ENCODE results near the gene TRIM41.
"Not testable (repeated sequence)": the region's sequence is repeated elsewhere in the genome, so short reads cannot be mapped to it uniquely, and the experiment has no call there.

Gene TRIM41

GRCh38 chr5:181248277-181248676, 25.2 kb downstream of the TRIM41 start:
- no peak for DNase-seq (ENCODE audit: low read depth in 2 of 2)

GRCh38 chr5:181255276-181255675, 32.2 kb downstream of the TRIM41 start:
- DNase-seq (ENCODE audit: low read depth in 2 of 2) = no peak

- DNase-seq (ENCODE audit: low read depth in 2 of 2) = no peak
Measured at GRCh38 chr5:181255836-181256578, 32.9 kb downstream of the TRIM41 start.

- DNase-seq (ENCODE audit: low read depth in 2 of 2) = no peak
Measured at GRCh38 chr5:181258576-181258975, 35.5 kb downstream of the TRIM41 start.

GRCh38 chr5:181259283-181259682, 36.2 kb downstream of the TRIM41 start:
- no peak for DNase-seq (ENCODE audit: low read depth in 2 of 2)

GRCh38 chr5:181259974-181260719, 37.1 kb downstream of the TRIM41 start:
- DNase-seq (ENCODE audit: low read depth in 2 of 2) = no peak

GRCh38 chr5:181260720-181261319, 37.7 kb downstream of the TRIM41 start, which contains the start of gene TRIM52:
TSS of gene TRIM52 (minus strand) at chr5:181261143. CDS start at chr5:181260813, 330 bp downstream.
- peak; percentile 74 to 83 for DNase-seq (ENCODE audit: low read depth in 2 of 2)

- peak; percentile 51 to 52 for DNase-seq (ENCODE audit: low read depth in 2 of 2)
Measured at GRCh38 chr5:181261320-181262049, 38.4 kb downstream of the TRIM41 start.

GRCh38 chr5:181263633-181264032, 40.6 kb downstream of the TRIM41 start:
- DNase-seq (ENCODE audit: low read depth in 2 of 2) = no peak

- no peak for DNase-seq (ENCODE audit: low read depth in 2 of 2)
Measured at GRCh38 chr5:181265092-181265671, 42.1 kb downstream of the TRIM41 start.

- DNase-seq (ENCODE audit: low read depth in 2 of 2) = not testable (repeated sequence)
Measured at GRCh38 chr5:181267291-181267904, 44.3 kb downstream of the TRIM41 start.

GRCh38 chr5:181267907-181268306, 44.8 kb downstream of the TRIM41 start:
- not testable (repeated sequence) for DNase-seq (ENCODE audit: low read depth in 2 of 2)

- no peak for DNase-seq (ENCODE audit: low read depth in 2 of 2)
Measured at GRCh38 chr5:181271081-181271480, 48.0 kb downstream of the TRIM41 start.

- not testable (repeated sequence) for DNase-seq (ENCODE audit: low read depth in 2 of 2)
Measured at GRCh38 chr5:181273433-181273744, 50.3 kb downstream of the TRIM41 start.

GRCh38 chr5:181280251-181280762, 57.2 kb downstream of the TRIM41 start:
- no peak for DNase-seq (ENCODE audit: low read depth in 2 of 2)

GRCh38 chr5:181281077-181281983, 58.2 kb downstream of the TRIM41 start:
- no peak for DNase-seq (ENCODE audit: low read depth in 2 of 2)

- DNase-seq (ENCODE audit: low read depth in 2 of 2) = no peak
Measured at GRCh38 chr5:181281984-181282316, 58.9 kb downstream of the TRIM41 start.

GRCh38 chr5:181282415-181282814, 59.3 kb downstream of the TRIM41 start:
- not testable (repeated sequence) for DNase-seq (ENCODE audit: low read depth in 2 of 2)

- DNase-seq (ENCODE audit: low read depth in 2 of 2) = no peak
Measured at GRCh38 chr5:181282874-181283273, 59.8 kb downstream of the TRIM41 start.

GRCh38 chr5:181283347-181283746, 60.3 kb downstream of the TRIM41 start:
- no peak for DNase-seq (ENCODE audit: low read depth in 2 of 2)
